Peyer's patch (tissue), 4 donors: ENCODE results near the gene ZNF664.

ENCODE experiments used
- CTCF ChIP-seq, 6 experiments: fragments of 450-650 bp in 4 of 6; fragments of 200-600 bp in 2 of 6; sonication (generic) in 1 of 6; IDR thresholded peaks; one replicate each; pipeline ENCODE4 v1.5.1; 2017 to 2019; ENCODE audit warnings: antibody characterized with exemption in 6 of 6, mild to moderate bottlenecking in 3 of 6, moderate library complexity in 1 of 6
- POLR2A ChIP-seq, 2 donors: fragments of 450-650 bp; IDR thresholded peaks; one replicate each; pipeline ENCODE4 v1.5.1; 2017; ENCODE audit warnings: antibody characterized with exemption in 2 of 2, mild to moderate bottlenecking in 2 of 2, moderate library complexity in 2 of 2

DNA sequence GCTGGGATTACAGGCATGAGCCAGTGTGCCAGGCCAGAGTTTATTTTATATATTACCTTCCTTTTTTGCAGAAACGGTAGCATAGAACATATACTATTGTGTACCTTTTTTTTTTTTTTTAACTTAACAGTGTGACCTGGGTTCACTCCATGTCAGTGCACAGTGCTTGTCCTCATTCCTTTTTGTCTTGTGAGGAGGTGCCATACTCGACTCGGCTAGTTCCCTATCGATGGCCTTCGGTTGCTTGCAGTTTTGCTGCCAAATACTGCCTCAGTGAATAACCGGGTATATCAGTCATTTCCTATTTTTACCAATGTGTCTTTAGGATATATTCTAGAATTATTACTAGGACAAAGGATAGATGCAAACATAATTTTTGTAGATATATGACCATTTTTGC, 36.8 kb downstream of the ZNF664 start:
- TF ChIP-seq CTCF (IDR thresholded peaks at IDR 0.05) (no peak), POLR2A (IDR thresholded peaks at IDR 0.05) (no peak)
